GM23248 (cell line): ENCODE results near the gene ESRP2.

Experiments
- EZH2 ChIP-seq: fragments of 200-600 bp; sonication (generic); IDR thresholded peaks from 2 replicates; pipeline ENCODE4 v1.6.1; 2018; ENCODE audit warnings: antibody characterized with exemption, mild to moderate bottlenecking; ENCODE audit not compliant: insufficient read depth, poor library complexity, severe bottlenecking
- EZH2phosphoT487 ChIP-seq: fragments of 200-600 bp; sonication (generic); IDR thresholded peaks from 2 replicates; pipeline ENCODE4 v1.6.1; 2018; ENCODE audit warnings: antibody characterized with exemption, moderate library complexity, mild to moderate bottlenecking, low read depth; ENCODE audit not compliant: insufficient read depth

GRCh38 chr16:68281368-68282063 lies 45.6 kb upstream of the ESRP2 start:
- TF ChIP-seq EZH2 = no peak
- no peak for TF ChIP-seq EZH2phosphoT487
